KG1 (cell line): ENCODE results near the gene NGEF.

ENCODE experiments used
- DNase-seq: peaks from one replicate; lab custom pipeline; 2025; lab: John Stamatoyannopoulos, UW

Gene NGEF

DNA sequence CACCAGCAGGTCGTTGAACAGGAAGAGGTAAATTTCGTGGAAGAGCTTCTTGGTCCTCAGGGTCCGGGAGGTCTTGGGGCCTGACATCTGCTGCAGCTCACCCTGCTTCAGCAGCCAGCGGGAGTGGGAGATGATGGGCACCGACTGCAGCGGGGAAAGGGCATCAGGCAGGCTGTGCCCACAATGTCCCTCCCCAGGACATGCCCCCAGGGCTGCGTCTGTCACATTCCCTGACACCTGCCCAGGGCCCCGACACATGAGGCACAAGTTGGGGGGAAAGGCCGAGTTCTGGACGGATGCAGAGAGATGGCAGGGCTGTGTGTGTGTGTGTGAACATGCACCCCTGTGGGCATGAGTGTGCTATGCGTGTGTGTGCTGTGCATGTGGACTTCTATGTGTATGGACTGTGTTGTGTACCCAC, 129.0 kb downstream of the NGEF start:
- DNase-seq: no peak

DNA sequence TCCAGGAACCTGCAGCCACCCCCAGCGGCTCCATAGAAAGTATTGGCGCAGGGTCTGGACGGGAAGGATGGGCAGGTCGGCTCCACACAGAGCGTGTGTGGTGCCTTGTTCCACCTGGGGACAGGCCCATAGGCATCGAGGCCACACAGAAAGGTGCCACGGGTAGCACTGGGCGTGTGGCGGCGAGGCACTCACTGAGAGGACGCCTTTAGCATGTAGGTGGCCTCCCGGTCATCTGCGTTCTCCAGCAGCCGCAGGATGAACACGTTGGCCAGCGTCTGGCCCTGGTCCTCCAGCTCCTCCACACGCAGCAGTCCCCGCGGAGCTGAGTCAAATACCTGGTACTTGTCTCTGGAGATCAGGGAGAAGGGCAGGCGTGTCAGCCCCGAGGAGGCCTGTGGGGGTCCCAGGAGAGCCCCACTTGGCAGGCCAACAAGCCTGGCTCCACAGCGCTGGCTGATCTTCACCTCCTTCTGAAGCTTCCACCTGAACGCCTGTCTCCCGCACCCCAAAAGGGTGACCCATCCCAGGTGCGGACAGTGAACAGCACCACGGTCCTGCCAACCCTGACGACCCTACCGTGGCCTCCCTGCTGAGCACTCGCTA, 129.8 kb downstream of the NGEF start:
- no peak for DNase-seq

DNA sequence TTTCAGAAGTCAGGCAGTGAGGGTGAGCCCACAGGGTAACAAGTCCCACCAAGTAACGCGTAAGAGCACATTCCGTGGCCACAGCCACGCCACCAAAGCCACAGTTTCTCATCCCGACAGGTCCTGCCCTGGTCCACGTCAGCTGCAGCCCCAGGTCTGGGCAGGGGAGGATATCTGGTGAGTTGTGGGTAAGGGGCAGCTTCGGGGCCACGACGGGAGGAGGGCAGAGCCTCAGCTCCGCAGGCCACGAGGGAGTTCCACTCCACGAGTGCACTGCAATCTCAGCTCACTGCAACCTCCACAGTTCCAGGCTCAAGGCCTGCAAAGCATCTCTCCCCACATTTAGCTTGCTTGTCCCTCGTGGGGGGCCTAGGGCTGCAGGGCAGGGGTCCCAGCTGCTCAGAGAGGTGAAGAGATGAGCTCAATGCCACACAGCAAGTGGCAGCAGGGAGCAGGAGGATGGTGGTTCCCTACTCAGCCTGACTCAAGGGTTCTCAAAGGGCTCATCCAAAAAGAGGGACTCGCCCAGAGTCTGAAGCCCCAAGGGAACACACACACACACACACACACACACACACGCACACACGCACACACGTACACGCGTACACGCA, 130.4 kb downstream of the NGEF start:
- DNase-seq: no peak

DNA sequence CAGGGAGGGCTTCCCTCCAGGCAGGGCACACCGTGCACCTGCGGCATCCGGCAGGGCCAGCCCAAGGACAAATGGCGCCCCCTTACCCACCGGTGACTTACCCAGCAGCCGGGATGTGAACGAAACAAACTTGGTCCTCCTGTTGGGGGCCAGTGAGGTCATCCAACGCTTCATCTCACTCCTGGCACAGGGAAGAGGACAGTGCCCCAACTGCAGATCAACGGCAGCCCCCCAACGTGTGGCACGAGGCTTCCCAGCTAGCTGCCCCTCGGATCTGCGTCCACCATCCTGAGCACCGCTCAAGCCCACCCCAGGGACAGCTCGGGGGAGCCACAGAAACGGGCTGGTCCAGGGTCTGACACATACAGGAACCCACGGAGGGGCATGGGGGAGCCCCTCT, 131.0 kb downstream of the NGEF start:
- DNase-seq: no peak

DNA sequence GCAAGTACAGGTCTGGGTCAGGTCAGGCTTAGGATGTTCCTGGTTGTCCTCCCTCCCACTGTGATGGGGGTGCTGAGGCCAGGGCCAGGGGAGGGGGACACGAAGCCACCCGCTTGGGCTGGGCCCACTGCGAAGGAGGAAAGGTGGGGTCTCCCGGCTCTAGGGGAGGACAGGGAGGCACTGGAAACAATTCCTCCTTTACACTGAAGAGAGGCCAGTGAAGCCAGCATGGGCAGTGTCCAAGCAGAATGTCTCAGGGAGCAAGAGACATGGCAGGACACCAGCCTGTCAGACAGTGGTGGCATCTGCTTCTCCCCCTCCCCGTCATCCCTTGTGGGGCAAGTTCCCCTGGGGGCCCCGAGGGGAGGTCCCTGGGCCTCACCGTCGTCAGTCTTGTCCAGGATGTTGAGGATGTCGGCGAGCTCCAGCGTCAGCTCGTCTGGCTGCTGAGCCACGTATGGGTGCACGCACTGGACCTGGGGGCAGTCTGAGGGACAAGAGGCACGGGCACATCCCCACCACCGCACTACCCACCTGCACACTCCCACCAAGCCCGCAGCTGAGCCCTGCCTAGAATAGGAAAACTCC, 132.2 kb downstream of the NGEF start:
- no peak for DNase-seq

DNA sequence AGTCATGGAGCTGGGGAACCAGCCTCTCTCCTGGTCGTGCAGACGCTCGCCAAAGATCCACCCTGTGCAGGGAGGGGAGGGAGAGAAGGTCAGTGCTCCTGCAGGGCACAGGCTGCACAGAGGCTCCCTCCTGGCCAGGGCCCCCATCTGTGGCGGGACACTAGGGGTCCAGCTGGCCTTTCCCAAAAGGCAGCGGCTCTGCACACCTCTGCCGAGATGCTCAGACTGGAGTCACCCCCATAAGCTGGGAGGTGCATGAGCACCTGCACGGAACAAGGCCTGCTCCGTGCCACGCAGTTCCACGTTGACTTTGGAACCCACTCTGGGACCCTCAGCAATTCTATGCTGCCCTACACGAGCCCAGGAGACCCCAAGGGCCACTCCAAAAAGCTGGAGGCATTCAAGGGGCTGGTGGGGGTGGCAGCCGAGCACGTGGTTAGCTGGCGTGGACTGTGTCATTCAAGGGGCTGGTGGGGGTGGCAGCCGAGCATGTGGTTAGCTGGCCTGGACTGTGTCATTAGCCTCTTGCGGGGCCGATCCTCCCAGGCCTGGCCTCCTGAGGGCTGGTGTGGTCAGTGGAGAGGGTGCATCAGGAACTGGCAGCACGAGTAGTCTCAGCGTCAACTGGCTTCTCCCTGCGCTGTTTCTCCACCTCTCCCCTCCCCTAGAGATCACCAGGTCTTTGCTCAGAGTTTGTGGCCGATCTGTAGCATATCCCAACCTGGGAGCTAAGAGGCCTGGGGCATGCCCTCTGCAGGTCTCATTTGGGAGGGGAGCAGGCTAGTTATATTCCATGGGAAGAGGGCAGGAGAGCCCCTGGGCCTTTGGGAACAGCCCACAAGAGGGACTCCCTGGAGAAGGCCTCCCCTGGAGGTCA, 133.2 kb downstream of the NGEF start:
- DNase-seq: no peak

DNA sequence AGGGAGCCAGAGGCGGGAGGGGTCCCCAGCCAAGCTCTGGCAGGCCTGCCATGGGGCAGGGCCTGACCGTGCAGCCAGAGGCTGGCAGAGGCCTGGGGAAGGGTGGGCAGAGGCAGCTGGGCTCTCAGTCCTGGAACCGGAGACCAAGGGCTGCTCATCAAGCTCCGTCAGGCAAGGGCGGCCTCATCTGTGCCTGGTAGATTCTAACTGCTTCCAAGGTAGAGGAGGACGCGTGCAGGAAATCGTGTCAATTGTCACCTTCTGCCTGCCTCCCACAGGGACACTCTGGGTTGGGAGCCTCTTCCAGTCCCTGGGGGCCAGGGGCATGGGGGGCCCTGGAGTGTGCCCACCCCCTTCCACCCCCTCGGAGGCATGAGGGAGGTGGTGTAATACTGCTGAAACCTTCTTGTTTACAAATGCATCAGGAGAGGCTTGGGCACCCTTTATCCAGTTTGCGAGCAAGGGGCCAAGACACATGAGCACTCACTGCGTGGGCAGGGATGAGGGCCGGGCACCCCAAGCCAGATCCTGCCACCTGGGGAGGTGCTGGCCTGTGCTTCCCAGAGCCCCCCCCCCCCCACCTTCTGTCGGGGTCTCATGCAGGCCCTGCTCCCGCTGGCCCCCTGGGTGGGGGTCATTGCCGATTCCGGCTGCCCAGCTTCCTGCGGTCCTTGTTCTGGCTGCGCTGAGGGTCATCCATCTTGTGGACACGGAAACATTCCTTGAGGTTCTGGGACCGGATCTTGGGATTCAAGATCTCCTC, 134.0 kb downstream of the NGEF start:
- no peak for DNase-seq

DNA sequence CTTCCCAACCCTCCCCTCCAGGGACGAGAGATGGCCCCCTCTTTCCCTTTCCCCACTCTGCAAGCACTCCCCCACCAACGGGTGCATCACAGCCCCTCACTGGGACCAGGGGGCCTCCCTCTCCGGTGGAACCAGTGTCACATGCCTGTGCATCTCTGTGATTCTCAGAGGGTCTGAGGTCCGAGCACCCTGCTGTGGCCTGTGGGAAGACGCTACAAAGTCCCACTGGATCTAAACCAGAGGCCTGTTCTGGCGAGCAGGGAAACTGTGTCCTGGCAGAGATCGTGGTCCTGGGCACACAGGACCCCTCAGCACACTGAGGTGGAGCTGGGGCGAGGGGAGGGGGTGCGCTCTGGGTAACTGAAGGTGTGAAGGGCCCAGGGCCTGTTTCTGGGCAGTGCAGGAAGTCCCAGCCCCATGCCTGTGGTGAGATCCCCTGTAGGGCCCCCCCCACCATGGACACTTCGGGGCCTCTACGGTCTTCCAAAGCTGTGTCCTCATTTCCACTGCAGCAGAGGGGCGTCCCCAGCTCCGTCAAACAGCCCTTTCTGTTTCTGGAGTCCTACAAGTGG, 135.0 kb downstream of the NGEF start:
- no peak for DNase-seq

DNA sequence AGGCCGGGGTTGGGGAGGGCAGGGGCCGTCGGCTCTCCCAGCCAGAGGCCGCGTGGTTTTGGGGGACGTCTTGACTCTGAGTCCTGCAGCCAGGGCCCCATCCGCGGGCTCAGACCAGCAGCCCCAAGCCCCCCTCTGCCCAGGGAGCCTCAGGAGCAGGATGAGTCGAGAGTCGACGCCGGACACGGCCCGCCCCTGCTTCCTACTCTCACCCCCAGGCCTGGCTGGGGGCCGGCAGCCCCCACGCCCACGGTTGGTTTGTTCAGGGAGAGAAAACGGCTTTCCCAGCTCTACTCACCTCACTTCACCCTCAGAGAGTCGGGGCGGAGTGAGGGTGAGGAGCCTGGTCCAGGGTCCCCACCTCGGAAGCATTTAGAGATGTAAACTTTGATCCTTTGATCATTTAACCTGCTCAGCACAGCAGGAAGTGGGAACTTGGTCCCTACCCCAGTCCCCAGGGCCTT, 136.0 kb downstream of the NGEF start:
- no peak for DNase-seq

DNA sequence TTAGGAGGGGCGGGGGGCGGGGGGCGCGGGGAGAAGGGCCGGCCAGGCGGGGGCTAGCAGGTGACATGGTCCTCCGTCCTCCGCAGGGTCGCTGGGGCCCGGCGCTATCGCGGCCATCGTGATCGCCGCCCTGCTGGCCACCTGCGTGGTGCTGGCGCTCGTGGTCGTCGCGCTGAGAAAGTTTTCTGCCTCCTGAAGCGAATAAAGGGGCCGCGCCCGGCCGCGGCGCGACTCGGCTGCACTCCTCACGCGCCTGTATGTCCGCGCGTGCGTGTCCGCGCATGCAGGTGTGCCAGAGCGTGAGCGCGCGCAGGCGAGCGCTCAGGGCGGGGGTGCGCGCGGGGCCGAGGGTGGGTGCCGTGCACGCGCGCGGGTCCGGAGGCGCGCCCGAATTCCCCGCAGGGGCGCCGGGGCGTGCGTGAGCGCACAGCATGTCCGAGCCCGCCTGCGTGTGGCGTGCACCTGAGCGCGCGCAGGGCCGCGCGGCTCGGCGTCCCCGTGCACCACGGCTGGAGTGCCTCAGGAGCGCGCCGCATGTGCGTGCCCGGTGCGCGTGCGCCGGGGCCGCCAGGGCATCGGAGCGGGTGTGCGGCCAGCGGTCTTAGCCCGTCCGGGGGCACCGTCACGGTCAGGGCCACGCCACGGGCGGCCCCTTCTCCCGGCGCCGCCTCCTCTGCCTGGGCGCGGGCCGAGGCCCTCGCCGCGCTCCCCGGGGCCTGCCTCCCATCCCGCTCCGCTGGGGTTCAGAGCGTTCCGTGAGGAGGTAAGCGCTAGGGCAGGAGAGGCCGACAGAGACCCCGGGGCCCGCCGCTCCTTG, 136.7 kb downstream of the NGEF start:
- DNase-seq: no peak

DNA sequence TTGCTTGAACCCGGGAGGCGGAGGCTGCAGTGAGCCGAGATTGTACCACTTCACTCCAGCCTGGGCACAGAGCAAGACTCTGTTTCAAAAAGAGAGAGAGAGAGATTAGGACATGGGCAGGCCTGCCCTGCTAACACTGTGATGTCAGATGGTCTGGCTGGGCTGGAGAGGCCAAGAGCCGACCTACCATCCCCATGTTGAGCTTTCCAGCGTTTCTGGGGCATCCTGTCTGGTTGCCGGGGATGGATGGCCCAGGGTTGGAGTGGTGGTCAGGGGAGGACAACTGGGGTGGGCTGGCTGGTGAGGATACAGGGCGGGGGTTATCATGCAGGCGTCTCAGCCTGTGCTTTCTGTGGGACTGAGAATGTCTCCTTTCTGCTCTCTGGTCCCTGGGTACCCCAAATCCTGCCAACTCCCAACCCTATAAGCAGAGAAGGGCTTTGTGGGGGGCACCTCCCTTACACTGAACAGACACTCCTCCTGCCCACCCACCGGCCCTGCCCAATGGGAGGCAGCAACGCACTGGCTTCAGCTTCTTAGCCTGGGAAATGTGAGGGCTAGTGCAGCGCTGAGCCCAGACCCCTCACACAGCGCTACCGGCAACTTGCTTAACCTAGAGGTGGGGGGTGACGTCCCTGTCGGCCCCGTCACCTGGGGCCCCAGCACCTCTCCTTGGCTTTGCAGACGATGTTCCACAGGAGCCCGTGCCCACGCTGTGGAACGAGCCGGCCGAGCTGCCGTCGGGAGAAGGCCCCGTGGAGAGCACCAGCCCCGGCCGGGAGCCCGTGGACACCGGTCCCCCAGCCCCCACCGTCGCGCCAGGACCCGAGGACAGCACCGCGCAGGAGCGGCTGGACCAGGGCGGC, 137.6 kb downstream of the NGEF start:
- DNase-seq: no peak

DNA sequence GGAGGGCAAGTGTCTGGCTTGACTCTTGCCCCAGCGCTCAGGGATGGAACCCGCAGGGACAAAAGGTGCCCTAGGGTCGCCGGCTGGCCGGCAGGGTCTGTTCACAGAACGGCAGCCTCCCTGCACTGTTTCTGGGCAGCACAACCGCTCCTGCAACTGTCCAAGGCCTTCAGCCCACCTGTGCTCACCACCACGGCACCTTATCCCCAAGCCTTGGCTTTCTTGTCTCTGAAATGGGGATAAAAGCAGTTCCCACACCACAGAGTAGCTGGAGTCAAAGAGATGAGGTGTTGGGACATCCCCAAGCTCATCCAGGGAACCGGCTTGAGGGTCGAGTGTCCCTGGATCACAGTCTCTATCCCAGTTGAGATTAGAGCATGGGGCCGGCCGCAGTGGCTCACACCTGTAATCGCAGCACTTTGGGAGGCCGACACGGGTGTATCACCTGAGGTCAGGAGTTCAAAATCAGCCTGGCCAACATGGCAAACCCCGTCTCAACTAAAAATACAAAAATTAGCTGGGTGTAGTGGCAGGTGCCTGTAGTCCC, 138.3 kb downstream of the NGEF start:
- no peak for DNase-seq

DNA sequence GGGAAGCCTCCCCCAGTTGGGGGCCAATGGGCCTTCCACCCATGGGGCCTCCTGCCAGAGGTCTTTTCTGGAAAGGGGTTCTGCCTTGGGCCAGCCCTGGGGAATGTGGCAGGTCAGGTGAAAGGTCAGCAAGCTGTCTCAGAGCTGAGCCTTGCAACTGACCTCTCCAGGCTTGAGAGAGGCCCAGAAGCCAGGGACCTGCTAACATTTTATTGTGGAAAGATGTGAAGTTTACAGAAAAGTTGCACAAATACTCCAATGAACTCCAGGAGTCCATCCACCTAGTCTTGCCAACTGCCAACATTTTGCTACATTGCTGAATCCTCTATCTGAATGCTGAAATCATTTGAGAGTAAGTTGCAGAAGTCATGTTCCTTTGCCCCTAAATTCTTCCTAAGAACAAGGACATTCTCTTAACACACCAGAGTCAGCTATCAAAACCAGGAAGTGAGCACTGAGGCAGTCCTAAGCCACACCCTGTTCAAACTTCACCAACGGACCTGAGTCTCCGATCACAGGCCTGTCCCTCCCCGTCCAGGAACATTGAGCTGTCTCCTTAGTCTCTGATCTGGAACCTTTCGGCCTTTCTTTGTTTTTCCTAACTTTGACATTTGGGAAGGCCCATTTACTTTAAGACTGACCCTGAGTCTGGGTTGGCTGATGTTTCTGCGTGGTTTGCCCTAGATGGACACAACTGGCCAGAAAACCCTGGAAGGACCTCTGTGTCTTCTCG, 139.0 kb downstream of the NGEF start:
- no peak for DNase-seq

DNA sequence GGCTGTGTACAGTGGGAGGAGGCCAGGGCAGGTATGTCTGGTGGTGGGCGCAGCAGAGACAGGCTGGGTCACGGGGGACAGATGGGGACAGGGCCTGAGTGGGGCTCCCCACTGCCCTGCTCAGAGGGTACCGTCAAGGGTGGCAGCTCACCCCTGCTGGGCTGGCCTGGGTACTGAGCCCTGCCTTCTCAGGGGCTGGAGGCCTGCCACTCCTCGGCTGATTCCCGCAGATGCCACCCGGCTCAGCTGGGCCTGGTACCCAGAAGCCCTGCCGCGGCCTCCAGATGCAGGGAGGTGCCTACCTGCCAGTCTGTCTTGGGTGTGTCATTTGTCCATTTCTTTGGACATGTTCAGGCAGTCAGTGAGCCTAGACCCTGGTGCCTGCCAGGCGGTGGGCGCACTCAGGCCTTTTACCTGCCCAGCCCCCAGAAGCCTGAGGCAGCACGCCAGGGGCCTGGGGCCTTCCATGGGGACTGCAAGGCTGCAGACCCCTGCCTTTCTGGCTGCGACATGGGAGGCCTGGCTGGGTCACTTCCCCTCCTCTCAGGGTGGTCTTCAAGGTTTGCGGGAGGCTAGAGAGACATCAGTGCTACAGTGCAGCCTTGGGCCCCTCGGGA, 139.7 kb downstream of the NGEF start:
- no peak for DNase-seq

DNA sequence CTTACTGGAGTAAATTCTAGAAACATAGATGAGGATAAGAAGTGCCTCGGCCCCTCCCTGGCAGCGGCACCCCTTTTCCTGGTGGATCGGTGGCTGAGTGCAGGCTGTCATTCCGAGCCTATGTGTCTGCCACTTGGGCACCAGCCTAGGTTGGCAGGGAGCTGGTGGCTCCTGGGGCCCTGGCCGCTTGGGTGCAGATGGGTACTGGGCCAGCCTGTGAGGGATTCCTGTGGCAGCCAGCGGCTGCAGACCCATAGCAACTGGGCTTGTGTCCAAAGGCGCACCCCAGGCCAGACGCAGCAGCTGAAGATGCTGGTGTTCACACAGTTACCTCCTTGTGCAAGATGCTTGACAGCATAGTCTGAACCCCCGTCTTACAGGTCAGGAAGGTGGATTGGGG, 140.2 kb downstream of the NGEF start:
- DNase-seq: no peak

DNA sequence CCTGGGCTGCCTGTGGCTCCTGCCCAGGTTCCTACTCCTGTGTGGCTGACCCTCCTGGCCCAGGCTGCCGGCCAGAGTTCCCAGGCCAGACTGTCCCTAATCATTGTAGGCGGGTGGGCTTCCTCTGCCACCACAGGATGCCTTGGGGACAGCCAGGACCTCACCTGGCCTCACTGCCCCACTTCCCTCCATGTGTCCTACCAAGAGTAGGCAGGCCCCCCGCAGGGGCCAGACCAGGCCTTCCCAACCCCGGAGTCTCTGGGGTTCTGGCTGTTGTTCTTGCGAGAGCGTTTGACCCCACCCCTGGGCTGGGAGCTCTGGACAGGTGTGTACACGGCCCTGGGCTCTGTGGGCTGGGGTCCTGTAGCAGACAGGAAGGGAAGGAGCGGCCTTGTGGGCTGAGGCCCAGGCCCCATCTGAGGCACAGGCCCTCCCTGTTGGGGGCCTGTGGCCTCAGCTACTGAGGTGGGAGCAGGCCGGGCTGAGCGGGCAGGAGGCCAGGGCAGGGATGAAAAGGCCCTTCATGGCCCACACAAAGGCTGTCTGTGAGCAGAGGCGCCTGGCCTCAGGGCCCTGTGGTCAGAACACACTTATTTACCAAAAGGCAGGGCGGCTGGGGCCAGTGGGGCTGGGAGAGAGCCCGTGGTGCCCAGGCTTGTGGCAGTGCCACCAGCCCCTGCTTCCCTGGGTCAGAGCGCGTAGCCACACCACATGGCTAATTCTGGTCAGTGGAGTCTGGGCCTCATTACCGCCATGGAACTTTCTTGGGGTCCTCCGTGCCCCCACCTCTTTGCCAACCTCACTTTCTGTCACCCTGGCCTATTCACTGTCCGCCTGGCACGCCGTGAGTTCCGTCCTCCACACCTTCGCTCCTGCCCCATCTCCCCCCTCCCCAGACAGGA, 141.0 kb downstream of the NGEF start:
- DNase-seq: no peak

DNA sequence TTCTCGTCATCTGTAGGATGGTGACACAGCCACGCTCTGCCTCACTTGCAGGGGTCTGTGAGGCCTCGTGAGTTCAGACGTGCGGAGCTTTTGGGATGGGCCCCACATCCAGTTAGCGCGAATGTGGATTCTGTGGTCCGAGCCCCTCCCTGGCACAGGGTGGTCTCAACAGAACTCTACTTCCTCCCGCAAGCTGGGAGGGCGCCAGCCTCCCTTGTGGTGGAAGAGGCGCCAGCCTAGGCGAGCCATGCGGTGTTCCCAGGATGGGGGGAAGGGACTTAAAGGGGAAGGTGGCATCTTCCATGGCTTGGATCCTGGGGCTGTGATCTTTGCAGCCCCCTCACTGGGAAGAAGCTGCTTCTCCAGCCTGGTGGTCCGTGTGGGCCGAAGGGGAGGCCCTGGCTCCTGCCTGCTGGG, 141.6 kb downstream of the NGEF start:
- no peak for DNase-seq
